Sigmoid colon (tissue), 4 donors: Measurements from ENCODE around the gene RBM26.

Experiments used
- POLR2A ChIP-seq, 2 donors: fragments of 450-650 bp; IDR thresholded peaks; one replicate each; pipeline ENCODE4 v1.6.1; 2016; ENCODE audit warnings: antibody characterized with exemption in 2 of 2, mild to moderate bottlenecking in 2 of 2, moderate library complexity in 2 of 2
- POLR2AphosphoS5 ChIP-seq, 4 donors: sonication (generic); formaldehyde crosslinking; IDR thresholded peaks; one replicate each; pipeline ENCODE4 v1.6.1; 2017; ENCODE audit warnings: antibody characterized with exemption in 4 of 4
- TF ChIP-seq, protein P1 (sequence below), 4 experiments: fragments of 450-650 bp in 3 of 4; fragments of 200-600 bp in 1 of 4; IDR thresholded peaks; one replicate each; pipeline ENCODE4 v1.5.1; 2016 to 2019; ENCODE audit warnings: antibody characterized with exemption in 4 of 4, mild to moderate bottlenecking in 3 of 4, moderate library complexity in 2 of 4

GRCh38 chr13:79450110-79450509, 44.1 kb upstream of the RBM26 start:
- TF ChIP-seq, protein P1, sequence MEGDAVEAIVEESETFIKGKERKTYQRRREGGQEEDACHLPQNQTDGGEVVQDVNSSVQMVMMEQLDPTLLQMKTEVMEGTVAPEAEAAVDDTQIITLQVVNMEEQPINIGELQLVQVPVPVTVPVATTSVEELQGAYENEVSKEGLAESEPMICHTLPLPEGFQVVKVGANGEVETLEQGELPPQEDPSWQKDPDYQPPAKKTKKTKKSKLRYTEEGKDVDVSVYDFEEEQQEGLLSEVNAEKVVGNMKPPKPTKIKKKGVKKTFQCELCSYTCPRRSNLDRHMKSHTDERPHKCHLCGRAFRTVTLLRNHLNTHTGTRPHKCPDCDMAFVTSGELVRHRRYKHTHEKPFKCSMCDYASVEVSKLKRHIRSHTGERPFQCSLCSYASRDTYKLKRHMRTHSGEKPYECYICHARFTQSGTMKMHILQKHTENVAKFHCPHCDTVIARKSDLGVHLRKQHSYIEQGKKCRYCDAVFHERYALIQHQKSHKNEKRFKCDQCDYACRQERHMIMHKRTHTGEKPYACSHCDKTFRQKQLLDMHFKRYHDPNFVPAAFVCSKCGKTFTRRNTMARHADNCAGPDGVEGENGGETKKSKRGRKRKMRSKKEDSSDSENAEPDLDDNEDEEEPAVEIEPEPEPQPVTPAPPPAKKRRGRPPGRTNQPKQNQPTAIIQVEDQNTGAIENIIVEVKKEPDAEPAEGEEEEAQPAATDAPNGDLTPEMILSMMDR (IDR thresholded peaks at IDR 0.05), result no peak
- TF ChIP-seq POLR2A (IDR thresholded peaks at IDR 0.05), result no peak
- TF ChIP-seq POLR2AphosphoS5 (IDR thresholded peaks at IDR 0.05), result no peak
